Germinal center (tissue), 1 donor: ENCODE data around the gene NOC2L.

ENCODE experiments used
- DNase-seq: peaks from one replicate; pipeline ENCODE4 v3.0.0; 2012; ENCODE audit warnings: mixed read lengths, low spot score

NOC2L gene

DNA sequence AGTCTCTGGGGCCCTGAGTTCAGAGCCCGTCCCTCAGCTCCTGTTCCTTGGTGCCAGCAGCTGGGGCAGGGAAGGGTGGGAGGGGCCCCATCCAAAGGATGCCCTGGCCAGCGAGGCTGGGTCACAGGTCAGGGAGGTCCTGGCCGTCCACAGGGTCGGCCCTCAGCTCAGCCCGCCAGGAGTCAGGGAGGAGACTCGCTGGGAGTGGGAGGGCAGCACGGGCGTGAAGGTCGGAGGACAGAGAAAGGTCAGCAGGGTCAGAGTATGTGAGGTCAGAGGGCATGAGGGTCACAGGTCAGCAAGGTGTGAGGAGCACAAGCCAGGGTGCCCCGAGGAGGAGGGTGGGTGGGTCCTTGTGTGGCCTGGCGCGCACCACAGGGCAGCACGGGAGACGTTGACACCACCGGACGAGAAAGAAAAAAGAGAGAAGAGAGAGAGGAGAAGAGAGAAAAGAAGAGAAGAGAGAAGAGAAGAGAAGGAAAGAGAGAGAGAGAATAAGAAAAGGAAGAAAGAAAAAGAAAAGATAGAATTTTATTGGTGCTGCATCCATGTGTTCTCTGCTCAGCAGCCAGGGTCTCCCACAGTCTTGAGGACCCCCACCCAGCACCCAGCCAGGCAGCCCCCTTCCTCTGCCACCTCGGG lies 15.8 kb upstream of the NOC2L start:
- DNase-seq, result no peak

DNA sequence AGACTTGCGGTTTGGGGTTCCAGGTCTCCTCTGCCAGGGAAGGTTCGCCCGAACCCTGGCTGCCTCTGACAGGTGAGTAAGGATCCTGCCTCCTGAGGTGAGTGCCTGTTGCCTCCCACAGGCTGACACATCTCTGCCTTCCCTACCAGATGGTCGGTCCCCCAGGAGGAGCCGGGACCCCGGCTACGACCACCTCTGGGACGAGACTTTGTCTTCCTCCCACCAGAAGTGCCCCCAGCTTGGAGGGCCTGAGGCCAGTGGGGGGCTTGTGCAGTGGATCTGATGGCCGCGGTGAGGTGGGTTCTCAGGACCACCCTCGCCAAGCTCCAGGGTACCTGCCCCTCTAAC lies 15.2 kb upstream of the NOC2L start:
- DNase-seq, result no peak

DNA sequence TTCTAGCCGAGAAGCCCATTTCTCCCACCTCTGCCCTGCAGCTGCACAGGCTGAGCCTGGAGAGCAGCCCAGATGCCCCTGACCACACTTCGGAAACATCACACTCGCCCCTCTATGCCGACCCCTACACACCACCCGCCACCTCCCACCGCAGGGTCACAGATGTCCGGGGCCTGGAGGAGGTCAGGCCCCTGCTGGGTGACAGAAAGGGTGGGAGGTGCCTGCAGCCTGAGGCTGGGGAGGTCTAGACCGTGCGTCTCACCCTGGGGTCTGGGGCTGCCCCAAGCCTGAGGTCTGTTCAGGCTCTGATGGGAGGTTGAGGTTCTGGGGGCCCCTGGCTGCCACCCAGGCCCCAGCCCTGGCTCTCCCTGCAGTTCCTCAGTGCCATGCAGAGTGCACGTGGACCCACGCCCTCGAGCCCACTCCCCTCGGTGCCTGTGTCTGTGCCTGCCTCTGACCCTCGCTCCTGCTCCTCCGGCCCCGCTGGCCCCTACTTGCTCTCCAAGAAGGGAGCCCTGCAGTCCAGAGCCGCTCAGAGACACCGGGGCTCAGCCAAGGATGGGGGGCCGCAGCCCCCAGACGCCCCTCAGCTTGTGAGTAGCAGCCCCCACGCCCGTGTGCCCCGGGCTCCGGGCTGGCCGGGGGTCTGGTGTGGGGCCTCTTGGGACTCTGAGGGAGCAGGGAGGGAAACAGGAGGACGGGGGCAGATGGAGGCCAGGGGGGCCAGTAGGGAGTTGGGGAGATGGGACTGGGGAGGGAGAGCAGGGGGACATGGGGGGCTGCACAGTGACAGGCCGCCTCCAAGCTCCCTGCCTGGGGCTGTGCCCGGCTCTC lies 14.6 kb upstream of the NOC2L start:
- no peak for DNase-seq

DNA sequence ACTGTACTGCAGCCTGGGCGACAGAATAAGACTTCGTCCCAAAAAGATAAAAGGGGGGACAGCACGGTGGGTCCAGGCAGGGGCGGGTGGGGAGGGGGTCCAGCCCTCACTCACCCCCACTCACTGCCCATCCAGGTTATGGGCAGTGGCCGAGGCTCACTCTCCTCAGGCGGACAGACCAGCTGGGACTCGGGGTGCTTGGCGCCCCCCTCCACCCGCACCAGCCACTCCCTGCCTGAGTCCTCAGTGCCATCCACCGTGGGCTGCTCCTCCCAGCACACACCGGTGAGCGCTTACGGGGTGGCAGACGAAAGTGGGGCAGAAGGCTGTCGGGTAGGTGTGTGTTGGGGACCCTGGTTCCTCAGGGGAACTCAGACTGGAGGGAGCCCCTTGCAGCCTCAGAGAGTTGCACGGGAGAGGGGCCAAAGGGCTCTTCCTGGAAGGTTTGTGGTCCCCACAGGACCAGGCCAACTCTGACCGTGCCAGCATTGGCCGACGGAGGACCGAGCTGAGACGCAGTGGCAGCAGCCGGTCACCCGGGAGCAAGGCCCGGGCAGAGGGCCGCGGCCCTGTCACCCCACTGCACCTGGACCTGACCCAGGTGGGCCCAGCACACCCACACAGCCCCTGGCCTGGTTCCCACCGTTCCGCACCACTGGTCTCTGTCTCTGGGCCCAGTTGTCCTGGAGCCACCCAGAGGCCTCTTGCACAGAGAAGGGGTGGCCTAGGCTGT lies 13.8 kb upstream of the NOC2L start:
- DNase-seq, result no peak

DNA sequence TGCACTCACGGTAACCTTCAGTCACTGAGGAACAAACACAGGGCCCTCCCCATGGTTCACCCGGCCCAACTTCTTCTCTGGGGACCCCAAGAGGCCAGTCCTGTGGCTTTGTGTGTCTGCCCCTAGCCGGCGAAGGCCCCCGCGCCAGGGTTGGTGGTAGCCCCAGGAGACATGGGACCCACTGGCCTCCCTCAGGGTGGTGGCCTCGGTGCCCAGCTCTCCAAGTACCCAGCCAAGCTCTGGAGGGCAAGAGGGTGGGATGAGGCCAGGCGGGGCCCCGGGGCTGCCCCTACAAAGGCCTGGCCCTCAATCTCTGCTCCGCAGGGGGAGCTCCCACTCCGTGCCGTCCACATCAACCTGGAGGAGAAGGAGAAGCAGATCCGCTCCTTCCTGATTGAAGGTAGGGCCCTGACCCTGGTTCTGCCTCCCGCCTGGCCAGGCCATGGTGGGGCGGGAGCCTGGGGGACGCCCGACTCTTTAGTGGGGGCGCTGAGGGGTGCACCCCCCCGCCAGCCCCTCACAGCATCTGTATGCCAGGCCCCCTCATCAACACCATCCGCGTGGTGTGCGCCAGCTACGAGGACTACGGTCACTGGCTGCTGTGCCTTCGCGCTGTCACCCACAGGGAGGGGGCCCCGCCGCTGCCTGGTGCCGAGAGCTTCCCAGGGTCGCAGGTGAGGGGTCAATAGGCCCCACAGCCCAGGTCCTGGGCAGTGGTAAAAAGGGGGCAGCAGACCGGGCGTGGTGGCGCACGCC lies 12.9 kb upstream of the NOC2L start:
- no peak for DNase-seq

DNA sequence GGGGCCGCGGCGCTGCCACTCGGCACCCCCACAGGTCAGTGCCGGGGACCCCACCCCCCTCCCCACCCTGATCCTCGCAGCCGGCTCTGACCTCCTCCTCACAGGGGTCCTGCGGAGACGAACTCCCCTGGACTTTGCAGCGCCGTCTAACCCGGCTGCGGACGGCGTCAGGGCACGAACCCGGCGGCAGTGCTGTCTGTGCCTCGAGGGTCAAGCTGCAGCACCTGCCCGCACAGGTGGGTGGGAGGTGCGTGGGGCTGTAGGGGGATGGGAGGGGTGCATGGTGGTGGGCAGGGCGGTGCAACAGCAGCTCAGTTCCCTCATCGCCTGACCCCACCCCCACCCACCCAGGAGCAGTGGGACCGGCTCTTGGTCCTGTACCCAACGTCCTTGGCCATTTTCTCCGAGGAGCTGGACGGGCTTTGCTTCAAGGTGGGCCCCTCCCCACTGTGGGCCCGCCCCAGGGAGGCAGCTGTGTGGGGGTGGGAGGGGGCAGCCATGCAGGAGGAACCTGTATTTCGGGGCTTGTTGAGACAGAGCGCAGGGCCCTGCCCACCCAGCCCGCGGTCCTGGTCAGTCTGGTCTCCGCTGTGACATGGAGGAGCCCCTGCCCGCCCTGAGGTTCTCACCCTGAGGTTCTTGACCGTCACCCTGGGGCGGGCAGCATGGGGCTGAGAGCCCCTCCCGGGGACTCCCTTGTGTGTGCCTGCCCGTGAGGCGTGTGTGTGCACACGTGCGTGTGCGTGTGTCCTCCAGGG lies 12.1 kb upstream of the NOC2L start:
- no peak for DNase-seq

DNA sequence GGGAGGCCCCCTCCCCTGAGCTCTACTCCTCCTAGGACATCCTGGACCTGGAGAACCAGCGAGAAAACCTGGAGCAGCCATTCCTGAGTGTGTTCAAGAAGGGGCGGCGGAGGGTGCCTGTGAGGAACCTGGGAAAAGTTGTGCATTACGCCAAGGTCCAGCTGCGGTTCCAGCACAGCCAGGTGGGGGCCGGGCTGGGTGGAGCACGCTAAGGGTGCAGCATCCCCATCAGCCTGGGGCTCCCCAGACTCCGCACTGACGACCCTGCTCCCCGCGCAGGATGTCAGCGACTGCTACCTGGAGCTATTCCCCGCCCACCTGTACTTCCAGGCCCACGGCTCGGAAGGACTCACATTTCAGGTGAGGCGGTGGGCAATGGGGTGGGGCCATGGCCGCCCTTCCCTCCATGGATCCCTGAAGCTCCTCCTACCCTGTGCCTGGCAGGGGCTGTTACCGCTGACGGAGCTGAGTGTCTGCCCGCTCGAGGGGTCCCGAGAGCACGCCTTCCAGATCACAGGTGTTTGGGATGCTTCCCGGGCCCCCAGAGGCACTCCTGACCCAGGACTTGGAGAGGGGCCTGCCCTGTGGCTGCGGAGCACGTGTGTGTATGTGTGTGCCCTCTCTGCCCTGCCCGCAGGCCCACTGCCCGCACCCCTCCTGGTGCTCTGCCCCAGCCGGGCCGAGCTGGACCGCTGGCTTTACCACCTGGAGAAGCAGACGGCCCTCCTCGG lies 11.4 kb upstream of the NOC2L start:
- DNase-seq, result no peak

DNA sequence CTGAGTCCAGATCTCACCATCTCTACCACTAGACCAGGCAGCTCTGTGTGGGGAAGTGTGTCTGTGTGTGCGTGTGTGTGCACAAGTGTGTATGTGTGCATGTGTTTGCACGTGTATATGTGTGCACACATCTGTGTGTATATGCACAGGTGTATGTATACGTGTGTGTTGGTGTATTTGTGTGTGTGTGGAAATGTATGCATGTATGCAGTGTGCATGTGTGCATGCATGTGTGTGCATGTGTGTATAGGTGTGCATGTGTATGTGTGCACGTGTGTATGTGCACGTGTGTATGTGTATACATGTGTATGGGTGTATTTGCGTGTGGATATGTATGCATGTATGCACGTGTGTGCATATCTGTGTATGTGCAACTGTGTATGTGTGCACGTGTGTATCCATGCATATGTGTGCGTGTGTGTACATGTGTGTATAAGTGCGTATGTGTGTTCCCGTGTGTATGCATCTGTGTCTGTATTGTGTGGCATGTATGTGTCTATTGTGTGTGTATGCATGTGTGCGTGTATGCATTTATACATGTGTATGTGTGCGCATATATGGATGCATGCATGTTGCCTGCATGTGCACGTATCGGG lies 10.3 kb upstream of the NOC2L start:
- DNase-seq, result no peak

DNA sequence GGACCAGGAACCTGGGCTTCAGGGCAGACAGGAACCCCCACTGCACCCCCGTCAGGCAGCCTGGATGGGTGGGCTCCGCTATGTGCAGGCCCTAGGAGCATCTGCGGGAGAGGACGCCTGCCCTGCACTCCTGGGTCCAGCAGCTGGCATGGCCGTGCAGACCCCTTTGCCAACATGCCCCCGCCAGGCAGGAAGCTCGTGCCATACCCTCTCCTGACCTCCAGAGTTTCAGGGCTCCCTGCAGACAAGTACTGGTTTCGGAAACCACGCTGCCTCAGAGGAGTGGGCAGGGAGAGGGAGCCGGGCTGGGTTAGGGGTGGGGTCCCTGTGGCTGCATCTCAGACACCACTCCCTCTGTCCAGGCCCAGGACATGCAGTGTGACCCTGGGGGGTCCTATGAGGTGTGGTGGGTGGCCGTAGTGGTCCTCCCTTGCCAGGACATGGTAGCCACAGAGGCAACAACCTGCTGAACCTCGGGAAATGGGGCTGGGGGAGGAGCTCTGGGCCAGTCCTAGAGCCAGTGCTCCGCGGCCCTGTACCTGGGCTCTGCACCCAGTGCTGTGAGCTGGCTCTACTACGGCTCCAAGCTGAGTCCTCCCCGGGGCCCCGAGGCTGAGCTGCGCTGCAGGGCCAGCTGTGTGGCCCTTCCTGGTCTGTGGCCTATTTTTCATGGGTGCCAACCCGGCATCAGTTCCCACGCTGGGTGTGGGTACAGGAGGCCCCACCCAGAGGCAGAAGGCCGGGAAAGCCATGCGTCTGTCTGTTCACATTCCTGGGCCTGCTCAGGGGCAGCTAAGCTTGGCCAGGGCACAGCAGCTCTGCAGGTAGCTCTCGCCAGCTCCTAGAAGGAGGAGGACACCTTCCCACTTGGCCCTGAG lies 8.6 kb upstream of the NOC2L start:
- no peak for DNase-seq

DNA sequence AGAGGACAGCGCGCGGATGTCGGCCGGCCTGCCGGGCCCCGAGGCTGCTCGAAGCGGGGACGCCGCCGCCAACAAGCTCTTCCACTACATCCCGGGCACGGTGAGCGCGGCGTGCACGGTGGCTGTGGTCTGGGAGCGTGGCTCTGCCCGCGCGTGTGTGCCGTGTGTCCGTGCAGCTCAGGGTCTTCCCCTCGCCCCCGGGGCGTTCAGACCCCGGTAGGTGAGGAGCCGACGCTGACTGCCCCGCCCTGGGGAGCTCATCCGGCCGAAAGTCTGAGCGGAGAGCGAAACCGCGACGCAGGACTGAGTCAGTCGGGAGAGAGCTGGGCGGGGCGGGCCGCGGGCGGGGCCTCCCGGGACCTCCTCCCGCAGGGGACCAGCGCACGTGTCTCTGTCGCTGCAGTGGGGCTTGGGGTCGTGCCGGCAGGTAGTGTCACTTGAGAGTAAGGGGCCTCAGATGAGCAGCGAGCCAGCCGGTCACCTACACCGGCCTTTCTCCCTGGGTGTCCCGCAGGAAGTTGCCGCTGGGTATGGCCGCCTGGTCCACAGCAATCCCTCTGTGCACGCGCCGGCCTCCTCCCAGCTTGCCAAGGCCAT lies 7.7 kb upstream of the NOC2L start:
- DNase-seq, result peak; percentile 68

DNA sequence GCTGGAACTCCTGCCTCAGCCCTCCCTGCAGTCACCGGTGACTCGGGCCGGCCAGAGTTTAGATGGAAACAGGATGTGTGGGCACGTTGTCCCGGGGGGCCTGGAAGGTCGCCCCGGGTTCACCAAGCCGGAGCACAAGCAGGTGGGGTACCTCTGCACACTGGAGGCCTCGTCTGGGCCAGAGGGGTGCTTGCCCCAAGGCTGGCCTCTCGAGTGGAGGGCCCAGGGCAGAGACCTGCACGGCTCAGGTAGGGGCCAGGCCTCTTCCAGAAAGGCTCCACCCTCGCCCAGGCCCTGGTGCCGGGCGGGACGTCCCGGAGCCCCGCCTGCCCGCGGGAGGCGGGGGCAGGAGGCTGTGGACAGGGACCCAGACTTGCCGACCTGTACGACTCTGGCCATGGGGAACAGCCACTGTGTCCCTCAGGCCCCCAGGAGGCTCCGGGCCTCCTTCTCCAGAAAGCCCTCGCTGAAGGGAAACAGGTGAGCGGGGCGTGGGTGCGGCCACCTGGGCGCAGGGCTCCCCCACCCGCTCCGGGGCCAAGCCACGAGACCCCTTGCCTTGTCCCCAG lies 7.2 kb upstream of the NOC2L start, which contains the start of gene PLEKHN1:
PLEKHN1 (plus strand) TSS at position 348 of the 569 bp plus-strand sequence; CDS start at position 398, 50 bp downstream.
- DNase-seq, result no peak

DNA sequence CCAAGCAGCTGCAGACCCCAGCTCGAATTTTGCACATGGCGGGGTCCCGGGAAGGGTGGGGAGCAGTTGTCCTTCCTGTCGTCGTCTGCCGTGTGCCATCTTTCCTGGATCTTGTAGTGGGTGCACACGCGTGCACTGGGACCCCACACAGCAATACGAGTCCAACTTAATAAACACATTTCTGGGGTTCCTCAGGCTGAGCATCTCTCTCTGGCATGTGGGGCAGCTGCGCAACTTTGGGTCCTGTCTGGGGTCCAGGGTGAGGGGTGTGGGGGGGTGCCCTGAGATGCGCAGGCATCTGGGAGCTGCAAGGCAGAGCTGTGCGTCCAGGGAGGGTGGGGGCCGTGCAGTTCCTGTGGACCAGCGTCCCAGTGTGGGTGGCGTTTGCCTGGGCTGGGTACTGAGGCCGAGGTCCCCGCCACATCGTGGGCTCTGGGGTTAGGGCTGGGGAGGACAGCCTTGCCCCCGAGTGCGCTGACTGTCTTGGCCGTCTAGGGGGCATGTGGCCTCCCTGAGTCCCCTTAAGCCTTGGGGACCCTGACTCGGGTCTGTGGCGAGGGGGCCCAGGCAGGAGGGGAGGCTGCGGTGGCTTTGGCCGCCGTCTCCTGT lies 6.6 kb upstream of the NOC2L start:
- no peak for DNase-seq

DNA sequence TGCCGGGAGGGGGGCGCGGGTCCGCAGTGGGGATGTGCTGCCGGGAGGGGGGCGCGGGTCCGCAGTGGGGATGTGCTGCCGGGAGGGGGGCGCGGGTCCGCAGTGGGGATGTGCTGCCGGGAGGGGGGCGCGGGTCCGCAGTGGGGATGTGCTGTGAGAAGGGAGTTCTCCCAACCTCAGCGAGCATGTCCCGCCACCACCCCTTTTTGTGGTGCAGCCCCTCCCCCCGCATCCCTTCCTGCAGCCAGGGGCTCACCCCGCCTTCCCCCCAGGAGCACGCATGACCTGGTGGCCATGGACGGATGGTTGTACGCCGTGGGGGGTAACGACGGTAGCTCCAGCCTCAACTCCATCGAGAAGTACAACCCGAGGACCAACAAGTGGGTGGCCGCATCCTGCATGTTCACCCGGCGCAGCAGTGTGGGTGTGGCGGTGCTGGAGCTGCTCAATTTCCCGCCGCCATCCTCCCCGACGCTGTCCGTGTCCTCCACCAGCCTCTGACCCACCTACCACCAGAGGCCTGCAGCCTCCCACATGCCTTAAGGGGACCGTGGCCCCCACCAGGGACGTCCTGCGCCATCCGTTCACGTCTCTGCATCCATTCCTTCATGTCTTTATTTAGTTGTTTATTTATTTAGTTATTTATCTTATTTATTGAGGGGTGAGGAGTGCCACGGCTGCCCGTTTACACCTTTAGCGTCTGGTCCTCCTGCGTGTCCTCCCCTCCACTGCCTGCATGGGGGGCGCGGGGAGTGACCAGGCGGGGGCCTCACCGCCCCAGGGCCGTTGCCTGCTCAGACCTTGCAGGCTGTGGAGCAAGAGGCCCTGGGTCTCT lies 5.9 kb upstream of the NOC2L start:
- DNase-seq, result no peak

DNA sequence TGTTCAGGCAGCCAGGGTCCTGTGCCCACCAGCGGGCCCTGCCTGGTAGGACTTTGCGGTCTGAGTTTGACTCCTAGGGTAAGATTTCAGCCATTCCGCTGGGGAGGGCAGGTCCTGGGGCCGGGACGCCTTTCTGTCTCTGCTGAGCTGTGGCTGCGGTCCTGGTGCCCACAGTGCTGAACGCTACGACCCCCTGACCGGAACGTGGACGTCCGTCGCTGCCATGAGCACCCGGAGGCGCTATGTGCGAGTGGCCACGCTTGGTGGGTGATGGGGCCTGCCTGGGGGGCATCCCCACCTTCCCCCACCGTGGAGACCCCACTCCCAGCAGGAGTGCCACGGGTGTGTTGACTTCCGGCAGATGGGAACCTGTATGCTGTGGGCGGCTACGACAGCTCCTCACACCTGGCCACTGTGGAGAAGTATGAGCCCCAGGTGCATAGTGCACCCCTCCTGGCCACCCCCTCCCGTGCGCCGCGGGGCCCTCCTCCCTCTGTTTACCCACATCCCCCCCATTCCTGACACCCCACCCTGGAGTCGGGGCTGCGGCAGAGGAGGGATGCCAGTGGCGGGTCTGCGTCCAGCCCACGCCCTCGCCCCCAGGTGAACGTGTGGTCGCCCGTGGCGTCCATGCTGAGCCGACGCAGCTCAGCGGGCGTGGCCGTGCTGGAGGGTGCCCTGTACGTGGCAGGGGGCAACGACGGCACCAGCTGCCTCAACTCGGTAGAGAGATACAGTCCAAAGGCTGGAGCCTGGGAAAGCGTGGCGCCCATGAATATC lies 4.9 kb upstream of the NOC2L start:
- DNase-seq, result no peak

DNA sequence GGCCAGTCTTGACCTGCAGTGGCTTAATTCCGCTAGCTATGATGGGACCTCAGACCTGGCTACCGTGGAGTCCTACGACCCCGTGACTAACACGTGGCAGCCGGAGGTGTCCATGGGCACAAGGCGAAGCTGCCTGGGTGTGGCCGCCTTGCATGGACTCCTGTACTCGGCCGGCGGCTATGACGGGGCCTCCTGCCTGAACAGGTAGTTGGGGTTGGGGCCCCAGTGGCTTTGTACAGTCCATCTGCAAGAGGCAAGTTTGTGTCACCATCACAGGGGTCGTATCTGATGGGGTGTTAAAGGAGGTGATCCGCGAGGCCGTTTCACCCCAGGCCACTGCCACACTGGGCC lies 4.2 kb upstream of the NOC2L start:
- no peak for DNase-seq
